DOHH2 (cell line): ENCODE data around the gene ITIH5.

ENCODE experiments used
- EZH2phosphoT487 ChIP-seq: fragments of 200-600 bp; sonication (generic); IDR thresholded peaks from 2 replicates; pipeline ENCODE4 v1.6.1; 2017; ENCODE audit warnings: borderline replicate concordance, mild to moderate bottlenecking, antibody characterized with exemption, low read length, moderate library complexity, mixed read lengths
- TF ChIP-seq, protein P1 (sequence below): fragments of 200-600 bp; sonication (generic); IDR thresholded peaks from one replicate; pipeline ENCODE4 v1.5.1; 2014; ENCODE audit warnings: antibody characterized with exemption, mild to moderate bottlenecking, low read depth, low read length; ENCODE audit not compliant: poor library complexity, severe bottlenecking

GRCh38 chr10:7592627-7593026, 74.1 kb downstream of the ITIH5 start:
- TF ChIP-seq, protein P1, sequence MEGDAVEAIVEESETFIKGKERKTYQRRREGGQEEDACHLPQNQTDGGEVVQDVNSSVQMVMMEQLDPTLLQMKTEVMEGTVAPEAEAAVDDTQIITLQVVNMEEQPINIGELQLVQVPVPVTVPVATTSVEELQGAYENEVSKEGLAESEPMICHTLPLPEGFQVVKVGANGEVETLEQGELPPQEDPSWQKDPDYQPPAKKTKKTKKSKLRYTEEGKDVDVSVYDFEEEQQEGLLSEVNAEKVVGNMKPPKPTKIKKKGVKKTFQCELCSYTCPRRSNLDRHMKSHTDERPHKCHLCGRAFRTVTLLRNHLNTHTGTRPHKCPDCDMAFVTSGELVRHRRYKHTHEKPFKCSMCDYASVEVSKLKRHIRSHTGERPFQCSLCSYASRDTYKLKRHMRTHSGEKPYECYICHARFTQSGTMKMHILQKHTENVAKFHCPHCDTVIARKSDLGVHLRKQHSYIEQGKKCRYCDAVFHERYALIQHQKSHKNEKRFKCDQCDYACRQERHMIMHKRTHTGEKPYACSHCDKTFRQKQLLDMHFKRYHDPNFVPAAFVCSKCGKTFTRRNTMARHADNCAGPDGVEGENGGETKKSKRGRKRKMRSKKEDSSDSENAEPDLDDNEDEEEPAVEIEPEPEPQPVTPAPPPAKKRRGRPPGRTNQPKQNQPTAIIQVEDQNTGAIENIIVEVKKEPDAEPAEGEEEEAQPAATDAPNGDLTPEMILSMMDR = no peak
- TF ChIP-seq EZH2phosphoT487 = no peak
